GM18526 (cell line): Measurements from ENCODE around the gene ZNF789.

ENCODE experiments used
- POLR2A ChIP-seq: IDR thresholded peaks from 3 replicates; pipeline ENCODE4 v1.6.1; 2011; ENCODE audit not compliant: insufficient read length; ENCODE audit errors: extremely low read depth

ZNF789 gene

GRCh38 chr7:99453105-99453504 is 19.6 kb upstream of the ZNF789 start:
- no peak for TF ChIP-seq POLR2A

DNA sequence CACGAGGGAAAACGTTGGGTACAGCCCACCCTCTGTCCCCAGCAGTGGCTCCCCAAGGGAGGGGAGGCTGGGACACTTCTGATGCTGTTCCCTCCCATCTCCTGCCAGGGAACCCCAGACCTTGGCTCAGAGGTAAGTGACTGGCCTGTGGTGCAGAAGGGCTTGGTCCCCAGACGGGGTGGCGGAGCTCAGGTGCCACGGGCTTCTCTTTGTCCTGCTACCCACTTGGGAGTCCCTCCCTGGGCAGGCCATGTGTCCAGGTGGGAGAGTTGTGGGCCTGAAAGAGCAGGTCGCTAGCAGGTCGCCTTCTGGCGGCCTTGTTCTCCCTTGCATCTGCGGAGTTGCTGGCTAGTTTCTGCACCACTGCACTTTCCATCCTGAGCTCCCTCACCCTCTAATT is 16.8 kb upstream of the ZNF789 start:
- no peak for TF ChIP-seq POLR2A

DNA sequence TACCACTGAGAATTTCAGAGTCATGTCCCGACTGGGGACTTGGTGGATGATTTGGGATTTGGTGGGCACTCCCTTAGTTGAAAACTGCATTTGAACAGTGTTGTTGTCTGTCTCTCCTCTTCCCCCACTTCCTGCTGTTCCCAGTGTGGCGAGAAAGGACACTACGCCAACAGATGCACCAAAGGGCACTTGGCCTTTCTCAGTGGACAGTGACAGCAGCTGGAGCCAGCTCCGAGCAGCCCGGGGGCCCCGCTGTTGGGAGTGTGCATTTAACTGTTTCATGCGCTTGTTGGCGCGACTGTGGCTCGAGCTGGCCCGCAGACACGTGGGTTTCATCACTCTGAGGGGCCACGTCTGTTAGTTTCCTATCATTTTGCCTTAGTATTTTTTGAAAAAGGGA is 16.4 kb upstream of the ZNF789 start:
- no peak for TF ChIP-seq POLR2A

- TF ChIP-seq POLR2A, result no peak
Measured at GRCh38 chr7:99457050-99457649, 15.5 kb upstream of the ZNF789 start.

- no peak for TF ChIP-seq POLR2A
Measured at GRCh38 chr7:99457650-99458493, 14.8 kb upstream of the ZNF789 start.

GRCh38 chr7:99459087-99459486 is 13.6 kb upstream of the ZNF789 start:
- no peak for TF ChIP-seq POLR2A

DNA sequence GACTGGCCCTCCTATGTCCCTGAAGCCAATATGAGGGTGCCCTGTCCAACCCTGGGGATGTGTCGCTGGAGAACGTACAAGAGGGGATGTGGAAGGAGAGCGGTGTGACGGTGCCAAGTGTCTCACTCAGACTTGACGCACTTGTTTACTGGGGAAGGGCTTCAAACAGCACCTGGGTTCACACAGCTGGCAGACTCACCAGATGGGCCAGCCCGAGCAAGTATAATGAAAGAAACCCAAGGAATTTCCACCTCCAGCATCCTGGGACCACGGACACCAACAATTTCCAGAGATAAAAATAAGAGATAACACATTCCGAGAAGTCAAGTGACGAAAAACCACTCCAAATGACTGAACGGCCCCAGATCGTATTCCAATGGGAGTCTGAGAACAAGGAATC is 12.0 kb upstream of the ZNF789 start:
- TF ChIP-seq POLR2A, result no peak

DNA sequence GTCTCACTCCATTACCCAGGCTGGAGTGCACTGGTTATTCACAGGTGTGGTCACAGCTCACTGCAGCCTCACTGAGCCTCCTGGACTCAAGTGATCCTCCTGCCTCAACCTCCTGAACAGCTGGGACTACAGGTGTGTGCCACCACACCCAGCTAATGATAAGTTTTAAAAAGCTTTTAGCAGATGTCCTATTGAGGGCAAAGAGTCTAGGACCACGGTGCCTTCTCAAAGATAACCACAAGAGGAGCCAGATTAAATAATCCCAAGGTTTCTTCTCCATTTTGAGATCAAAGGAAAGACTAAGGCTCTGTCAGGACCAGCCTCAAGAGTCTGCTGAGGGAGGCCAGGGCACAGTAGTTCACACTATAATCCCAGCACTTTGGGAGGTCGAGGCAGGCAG is 11.5 kb upstream of the ZNF789 start:
- TF ChIP-seq POLR2A, result no peak

DNA sequence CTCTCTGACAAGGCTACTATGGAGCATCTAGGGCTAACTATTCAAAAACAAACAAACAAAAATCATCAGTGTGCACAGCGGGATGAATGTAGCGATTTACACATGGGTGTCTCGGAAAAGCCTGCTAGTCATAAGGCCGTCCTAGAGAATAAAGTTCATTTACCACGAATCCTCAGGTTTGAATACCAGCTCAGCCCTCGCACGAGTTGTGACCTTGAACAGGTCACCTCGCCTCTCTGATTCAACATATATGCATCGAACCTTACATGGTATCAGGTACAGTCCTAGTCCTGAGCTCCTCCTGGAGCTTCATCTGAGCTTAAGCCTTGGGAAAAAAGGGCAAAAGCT is 7.3 kb upstream of the ZNF789 start:
- no peak for TF ChIP-seq POLR2A

GRCh38 chr7:99468336-99468918 is 4.3 kb upstream of the ZNF789 start:
- TF ChIP-seq POLR2A, result no peak

DNA sequence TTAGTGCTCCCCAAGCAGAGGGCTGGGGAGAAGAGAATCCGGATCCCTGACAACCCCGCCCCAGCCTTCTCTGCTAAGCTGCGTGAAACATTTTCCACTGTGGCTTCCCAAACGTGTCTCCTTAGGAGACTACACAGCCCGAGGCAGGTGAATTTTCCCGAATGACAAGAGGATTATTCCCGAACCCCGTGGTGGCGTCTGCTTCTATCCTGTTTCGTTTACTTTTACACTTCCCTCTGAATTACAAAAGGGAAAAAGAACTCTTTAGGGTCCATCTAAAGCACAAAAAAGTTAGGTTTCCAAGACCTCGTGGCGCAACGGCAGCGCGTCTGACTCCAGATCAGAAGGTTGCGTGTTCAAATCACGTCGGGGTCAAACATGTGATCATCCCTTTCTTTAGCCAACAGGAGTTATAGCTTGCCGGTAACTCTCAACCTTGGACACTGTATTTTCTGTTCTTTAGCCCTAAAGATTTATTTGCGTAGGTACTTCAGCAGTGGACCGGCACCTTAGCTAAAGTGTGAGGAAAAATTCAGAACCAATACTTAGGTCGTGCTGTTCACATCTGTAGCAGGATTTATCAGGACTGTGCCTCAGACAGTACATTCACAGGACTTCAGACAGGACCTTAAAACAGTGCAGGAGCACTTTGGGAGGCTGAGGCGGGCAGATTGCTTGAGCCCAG is 3.2 kb upstream of the ZNF789 start:
- TF ChIP-seq POLR2A, result no peak

DNA sequence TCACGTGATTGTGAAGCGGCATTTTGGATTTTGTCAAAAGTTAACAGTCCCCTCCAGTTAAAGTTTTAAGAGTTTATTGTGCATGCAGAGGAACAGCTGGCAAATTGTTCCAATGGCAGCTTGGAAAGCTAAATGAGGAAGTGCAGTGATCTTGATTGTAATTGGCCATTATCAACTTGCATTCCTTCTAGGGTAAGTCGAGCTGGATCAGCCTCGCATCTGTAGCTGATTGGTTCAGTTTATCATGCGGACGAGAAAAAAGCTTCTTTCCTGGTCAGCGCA is 566 bp downstream of the ZNF789 start:
- no peak for TF ChIP-seq POLR2A

DNA sequence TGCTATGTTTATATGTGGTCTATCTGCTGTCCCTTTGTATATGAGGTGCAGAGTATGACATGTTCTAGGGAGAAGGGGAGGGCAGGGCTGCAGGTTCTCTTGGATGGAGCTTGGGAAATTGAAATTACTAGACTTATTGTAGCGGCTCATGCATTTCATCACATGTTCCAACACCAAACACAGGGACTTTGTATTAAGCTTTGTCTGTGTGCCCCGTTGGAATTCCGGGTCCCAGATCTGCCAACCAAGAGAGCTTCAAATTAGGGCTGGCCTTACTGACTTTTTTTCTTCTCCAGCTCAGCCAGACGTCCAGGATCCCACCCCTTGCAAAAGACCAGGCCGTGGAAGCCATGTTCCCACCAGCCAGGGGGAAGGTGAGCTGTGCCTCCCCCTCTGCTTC is 3.4 kb downstream of the ZNF789 start:
- no peak for TF ChIP-seq POLR2A

DNA sequence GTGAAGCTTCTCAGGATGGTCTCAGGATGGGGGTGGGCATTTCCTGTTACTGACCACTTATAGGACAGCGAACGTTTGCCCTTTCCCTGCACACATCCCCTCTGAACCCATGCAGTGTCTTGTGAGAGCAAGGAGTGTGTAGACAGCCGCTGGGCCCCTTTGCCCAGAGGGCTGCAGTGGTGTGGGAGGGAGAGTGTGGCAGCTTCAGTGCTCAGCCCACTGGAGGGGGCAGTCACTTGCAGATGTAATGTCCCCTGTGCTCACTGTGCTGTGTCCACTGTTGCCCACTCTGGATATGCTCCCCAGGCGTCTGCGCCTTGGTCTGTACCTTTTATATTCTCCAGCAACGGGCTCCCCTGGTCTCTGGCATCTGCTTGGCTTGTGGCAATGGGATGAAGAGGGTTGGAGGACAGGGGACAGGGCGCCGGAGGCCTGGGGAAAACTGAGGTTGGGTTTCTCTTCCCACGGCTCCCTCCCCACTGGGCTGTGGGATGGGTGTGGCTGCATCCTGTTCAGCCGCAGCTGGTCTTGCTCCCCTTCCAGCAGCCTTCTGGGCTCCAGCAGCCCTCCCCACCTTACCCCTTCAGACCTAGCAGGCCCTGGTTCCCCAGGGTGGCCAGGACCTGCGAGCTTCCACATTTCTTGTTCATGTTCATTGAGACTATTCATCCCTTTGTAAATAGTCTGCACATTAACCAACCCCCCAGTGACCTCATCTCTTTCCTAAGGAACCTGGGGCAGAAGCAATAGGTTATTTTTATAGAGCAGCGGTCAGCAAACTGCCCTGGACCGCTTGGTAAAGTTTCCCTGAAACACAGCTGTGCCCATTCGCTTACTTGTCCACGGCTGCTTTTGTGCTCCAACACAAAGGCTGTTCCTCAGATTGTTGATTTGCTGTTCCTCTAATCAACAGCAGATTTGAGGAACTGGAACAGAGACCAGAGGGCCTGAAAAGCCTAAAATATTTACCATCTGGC is 6.1 kb downstream of the ZNF789 start:
- TF ChIP-seq POLR2A, result no peak

GRCh38 chr7:99485094-99485493 is 12.4 kb downstream of the ZNF789 start:
- no peak for TF ChIP-seq POLR2A
